IPS-18c (cell line): ENCODE results near the gene CXCL12.

Source experiments
- H3K4me3 ChIP-seq: 2 replicates; pipeline ENCODE4 v1.7.0; 2013; ENCODE audit warnings: low read depth, mild to moderate bottlenecking, low read length, moderate library complexity; ENCODE audit not compliant: insufficient read depth
- H3K9me3 ChIP-seq: one replicate; pipeline ENCODE4 v1.6.1; 2013; ENCODE audit warnings: mild to moderate bottlenecking, low read length, moderate library complexity; ENCODE audit not compliant: control insufficient read depth, insufficient read depth

The CXCL12 gene

GRCh38 chr10:44391981-44392380, 7.1 kb upstream of the CXCL12 start:
- no peaks in the 10 kb centered on the region for H3K9me3 ChIP-seq
- no peak overlapping the region for H3K4me3 ChIP-seq

- no peak overlapping the region for H3K4me3 ChIP-seq
Observed at GRCh38 chr10:44390585-44391072, 5.7 kb upstream of the CXCL12 start.

GRCh38 chr10:44389556-44389955, 4.7 kb upstream of the CXCL12 start:
- H3K4me3 ChIP-seq: no peak overlapping the region
- H3K9me3 ChIP-seq: no peaks in the 10 kb centered on the region

More at GRCh38 chr10:44390585-44391072, 5.7 kb upstream of the CXCL12 start:
- no peaks in the 10 kb centered on the region for H3K9me3 ChIP-seq

GRCh38 chr10:44389150-44389549, 4.3 kb upstream of the CXCL12 start:
- H3K9me3 ChIP-seq: no peaks in the 10 kb centered on the region
- no peak overlapping the region for H3K4me3 ChIP-seq

GRCh38 chr10:44388641-44389040, 3.7 kb upstream of the CXCL12 start:
- no peak overlapping the region for H3K4me3 ChIP-seq

GRCh38 chr10:44387853-44388251, 3.0 kb upstream of the CXCL12 start:
- H3K4me3 ChIP-seq: no peak overlapping the region

More at GRCh38 chr10:44388641-44389040, 3.7 kb upstream of the CXCL12 start:
- H3K9me3 ChIP-seq: no peaks in the 10 kb centered on the region

GRCh38 chr10:44386546-44387052, 1.7 kb upstream of the CXCL12 start:
- H3K4me3 ChIP-seq: no peak overlapping the region; the same call in 1 of the 2 replicates
- H3K9me3 ChIP-seq: no peaks in the 10 kb centered on the region

More at GRCh38 chr10:44387853-44388251, 3.0 kb upstream of the CXCL12 start:
- H3K9me3 ChIP-seq: no peaks in the 10 kb centered on the region

- peak overlapping the region; percentile 56; the same call in 1 of the 2 replicates for H3K4me3 ChIP-seq
Observed at GRCh38 chr10:44385696-44386441, 972 bp upstream of the CXCL12 start.

GRCh38 chr10:44384601-44385025, 284 bp downstream of the CXCL12 start:
- peak overlapping the region; percentile 75 for H3K4me3 ChIP-seq

More at GRCh38 chr10:44385696-44386441, 972 bp upstream of the CXCL12 start:
- no peaks in the 10 kb centered on the region for H3K9me3 ChIP-seq

GRCh38 chr10:44383749-44384600, 922 bp downstream of the CXCL12 start:
- peak overlapping the region; percentile 75 for H3K4me3 ChIP-seq
- no peaks in the 10 kb centered on the region for H3K9me3 ChIP-seq

More at GRCh38 chr10:44384601-44385025, 284 bp downstream of the CXCL12 start:
- H3K9me3 ChIP-seq: no peaks in the 10 kb centered on the region

- H3K9me3 ChIP-seq: no peaks in the 10 kb centered on the region
- peak overlapping the region; percentile 75 for H3K4me3 ChIP-seq
Observed at GRCh38 chr10:44382981-44383748, 1.7 kb downstream of the CXCL12 start.

- H3K4me3 ChIP-seq: peak overlapping the region; percentile 75
Observed at GRCh38 chr10:44382131-44382858, 2.6 kb downstream of the CXCL12 start.

GRCh38 chr10:44380829-44381600, 3.9 kb downstream of the CXCL12 start:
- Histone ChIP-seq H3K9me3 (no peaks in the 10 kb centered on the region), H3K4me3 (no peak overlapping the region; the same call in 1 of the 2 replicates)

More at GRCh38 chr10:44382131-44382858, 2.6 kb downstream of the CXCL12 start:
- H3K9me3 ChIP-seq: no peaks in the 10 kb centered on the region

- H3K9me3 ChIP-seq: no peaks in the 10 kb centered on the region
- H3K4me3 ChIP-seq: no peak overlapping the region
Observed at GRCh38 chr10:44379907-44380306, 5.0 kb downstream of the CXCL12 start.

GRCh38 chr10:44378626-44379025, 6.3 kb downstream of the CXCL12 start:
- Histone ChIP-seq H3K9me3 (no peaks in the 10 kb centered on the region), H3K4me3 (no peak overlapping the region)
